Duodenal mucosa (tissue), 2 donors: ENCODE results near the gene CERS1.

ENCODE experiments used
- H3K27ac ChIP-seq: one replicate; pipeline ENCODE4 v1.7.0; 2013; ENCODE audit warnings: low read depth, low read length
- H3K27me3 ChIP-seq, 2 donors: one replicate each; pipeline ENCODE4 v1.7.0; 2013; ENCODE audit warnings: low read length in 2 of 2, control low read depth in 1 of 2; ENCODE audit not compliant: insufficient read depth in 2 of 2, control insufficient read depth in 1 of 2
- H3K36me3 ChIP-seq, 2 donors: one replicate each; pipeline ENCODE4 v1.7.0; 2013; ENCODE audit warnings: low read length in 2 of 2, control low read depth in 1 of 2; ENCODE audit not compliant: insufficient read depth in 2 of 2, control insufficient read depth in 1 of 2
- H3K4me1 ChIP-seq, 2 donors: one replicate each; pipeline ENCODE4 v1.7.0; 2013; ENCODE audit warnings: low read length in 2 of 2, control low read depth in 1 of 2; ENCODE audit not compliant: insufficient read depth in 2 of 2, control insufficient read depth in 1 of 2
- H3K4me3 ChIP-seq, 2 donors: one replicate each; pipeline ENCODE4 v1.7.0; 2013; ENCODE audit warnings: low read length in 2 of 2, low read depth in 1 of 2
- H3K9ac ChIP-seq, 2 donors: one replicate each; pipeline ENCODE4 v1.7.0; 2013; ENCODE audit warnings: low read length in 2 of 2, low read depth in 1 of 2
- H3K9me3 ChIP-seq, 2 donors: one replicate each; pipeline ENCODE4 v1.7.0; 2013; ENCODE audit warnings: low read length in 2 of 2, control low read depth in 1 of 2; ENCODE audit not compliant: control insufficient read depth in 1 of 2

CERS1 gene

DNA sequence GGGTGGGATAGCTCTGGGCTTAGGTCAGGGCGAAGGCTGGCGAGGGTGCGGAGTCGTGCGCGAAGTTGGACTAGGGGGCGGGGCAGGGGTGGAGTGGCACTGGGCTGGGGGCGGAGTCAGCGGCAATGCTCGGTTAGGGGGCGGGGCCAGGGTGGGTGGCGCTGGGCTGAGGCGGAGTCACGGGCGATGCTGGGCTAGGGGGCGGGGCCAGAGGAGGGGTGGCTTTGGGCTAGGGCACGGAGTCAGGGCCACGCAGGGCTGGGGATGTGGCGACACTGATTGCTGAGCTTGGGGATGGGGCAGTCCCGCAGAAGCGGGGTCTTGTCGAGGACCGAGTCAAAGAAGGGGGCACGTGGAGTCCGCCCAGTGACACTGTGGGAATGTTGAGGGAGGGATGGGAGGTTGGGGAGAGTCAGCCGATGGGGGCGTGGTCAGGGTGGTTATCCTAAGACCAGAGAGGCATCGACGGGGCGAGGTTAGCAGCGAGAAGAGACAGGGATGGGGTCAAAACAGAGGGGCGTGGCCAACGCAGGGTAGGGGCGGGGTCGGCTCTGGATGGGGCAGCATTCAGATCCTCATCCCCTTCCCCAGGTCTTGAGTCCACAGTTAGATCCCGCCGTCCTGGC, 36.4 kb upstream of the CERS1 start:
- H3K9me3 ChIP-seq, result no peaks in the 10 kb centered on the region
- H3K9ac ChIP-seq, result no peak overlapping the region
- peaks cover 3 to 16% of the 10 kb centered on the region in 2 donors for H3K36me3 ChIP-seq
- H3K27me3 ChIP-seq, result no peaks in the 10 kb centered on the region
- peak overlapping the region in 1 of 2 donors; percentile 53 for H3K4me3 ChIP-seq
- H3K27ac ChIP-seq, result no peak overlapping the region
- peaks cover 0 to 6% of the 10 kb centered on the region in 2 donors for H3K4me1 ChIP-seq

DNA sequence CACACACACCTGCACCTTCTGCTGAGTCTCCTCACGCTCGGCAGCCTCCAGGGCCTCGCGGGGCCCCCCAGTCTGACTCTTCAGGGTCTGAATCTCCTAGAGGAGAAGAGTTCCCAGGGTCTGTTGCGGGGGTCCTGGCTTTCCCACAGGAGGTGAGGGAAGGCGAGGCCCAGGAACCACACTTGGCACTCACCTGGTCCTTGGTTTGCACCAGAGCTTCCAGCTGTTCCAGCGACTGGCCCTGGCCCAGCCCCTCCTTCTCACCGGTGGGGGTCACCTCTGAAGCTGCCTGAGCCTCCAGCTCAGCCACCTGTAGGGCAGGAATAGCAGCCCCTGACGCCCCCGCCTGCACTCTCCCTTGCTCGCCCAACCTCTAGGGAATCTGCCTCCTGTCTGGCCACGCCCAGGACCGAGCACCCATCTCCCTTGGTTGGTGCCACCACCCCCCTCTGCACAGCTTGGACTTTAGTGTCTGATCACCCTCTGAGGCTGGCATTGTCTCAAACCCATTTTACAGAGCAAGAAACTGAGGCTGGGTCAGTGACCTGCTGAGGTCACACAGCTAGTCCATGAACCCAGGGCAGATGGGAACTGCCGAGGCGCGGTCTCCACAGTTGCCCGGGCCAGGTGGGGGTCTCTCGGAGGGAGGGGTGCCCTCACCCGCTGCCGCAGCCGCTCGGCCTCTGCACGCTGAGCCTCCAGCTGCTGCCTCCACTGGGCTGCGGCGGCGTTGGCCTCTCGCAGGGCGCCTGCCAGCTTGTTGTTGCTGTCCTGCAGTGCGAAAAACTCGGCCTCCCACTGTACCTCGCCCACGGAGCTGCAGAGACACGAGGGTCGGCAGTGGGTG, 35.6 kb upstream of the CERS1 start:
- Histone ChIP-seq H3K27ac (no peak overlapping the region), H3K9ac (no peak overlapping the region), H3K36me3 (peaks cover 3 to 18% of the 10 kb centered on the region in 2 donors), H3K4me3 (no peak overlapping the region), H3K4me1 (peaks cover 0 to 6% of the 10 kb centered on the region in 2 donors), H3K9me3 (no peaks in the 10 kb centered on the region), H3K27me3 (no peaks in the 10 kb centered on the region)

DNA sequence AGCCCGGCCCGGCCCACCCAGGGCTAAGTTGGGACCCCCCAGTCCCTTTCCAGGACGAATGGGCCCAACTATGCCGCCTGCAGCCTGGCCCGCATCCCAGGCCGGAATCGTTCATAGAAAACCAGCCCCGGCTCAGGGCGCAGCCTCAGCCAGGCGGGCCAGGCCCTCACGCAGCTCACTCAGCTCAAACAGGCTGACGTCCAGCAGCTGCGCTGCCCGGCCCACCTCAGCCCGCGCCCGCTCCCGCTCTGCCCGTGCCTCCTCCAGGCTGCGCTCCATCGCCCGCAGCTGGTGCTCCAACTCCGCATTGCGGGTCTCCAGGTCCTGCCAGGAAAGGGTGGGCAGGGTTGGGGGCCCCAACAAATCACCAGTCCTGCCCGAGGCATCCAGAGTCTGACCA, 33.4 kb upstream of the CERS1 start:
- Histone ChIP-seq H3K27ac (no peak overlapping the region), H3K4me3 (no peak overlapping the region), H3K36me3 (peaks cover 16 to 35% of the 10 kb centered on the region in 2 donors), H3K27me3 (no peaks in the 10 kb centered on the region), H3K9me3 (no peaks in the 10 kb centered on the region), H3K4me1 (peaks cover 0 to 6% of the 10 kb centered on the region in 2 donors), H3K9ac (no peak overlapping the region)

DNA sequence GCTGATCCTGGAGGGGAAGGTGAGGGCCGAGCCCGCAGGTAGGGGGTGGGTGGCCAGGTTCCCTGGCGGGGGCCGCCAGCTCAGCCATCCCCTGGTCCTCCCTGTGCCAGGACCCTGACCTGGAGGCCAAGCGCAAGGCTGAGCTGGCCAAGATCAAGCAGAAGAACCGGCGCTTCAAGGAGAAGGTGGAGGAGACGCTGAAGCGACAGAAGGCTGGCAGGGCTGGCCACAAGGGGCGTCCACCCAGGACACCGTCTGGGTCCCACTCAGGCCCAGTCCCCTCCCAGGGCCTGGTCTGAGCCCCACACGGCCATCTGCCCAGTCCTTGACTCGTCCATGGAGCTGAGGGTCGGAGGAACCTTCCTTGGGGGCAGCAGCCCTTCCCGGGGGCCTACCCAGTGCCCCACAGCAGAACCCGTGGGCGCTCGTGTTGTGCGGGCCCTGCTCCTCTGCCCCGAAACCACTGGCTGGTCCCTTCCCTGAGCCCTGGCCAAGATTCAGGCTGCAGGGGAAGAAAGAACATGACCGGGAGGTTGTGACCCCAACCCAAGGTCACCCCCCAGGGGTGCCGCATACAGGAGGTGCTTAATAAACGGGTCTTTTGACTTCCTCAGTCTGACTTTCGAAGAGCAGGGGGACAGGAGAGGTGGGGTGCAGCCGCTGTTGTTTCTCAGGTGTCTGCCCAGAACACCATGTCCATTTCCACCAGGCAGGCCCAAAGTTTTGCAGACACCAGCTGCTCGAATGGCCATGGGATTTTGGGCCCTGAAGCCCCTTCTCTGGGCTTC, 32.3 kb upstream of the CERS1 start:
- Histone ChIP-seq H3K9ac (no peak overlapping the region), H3K4me3 (no peak overlapping the region), H3K4me1 (peaks cover 0 to 6% of the 10 kb centered on the region in 2 donors), H3K9me3 (no peaks in the 10 kb centered on the region), H3K27me3 (no peaks in the 10 kb centered on the region), H3K36me3 (peaks cover 16 to 46% of the 10 kb centered on the region in 2 donors), H3K27ac (no peak overlapping the region)

DNA sequence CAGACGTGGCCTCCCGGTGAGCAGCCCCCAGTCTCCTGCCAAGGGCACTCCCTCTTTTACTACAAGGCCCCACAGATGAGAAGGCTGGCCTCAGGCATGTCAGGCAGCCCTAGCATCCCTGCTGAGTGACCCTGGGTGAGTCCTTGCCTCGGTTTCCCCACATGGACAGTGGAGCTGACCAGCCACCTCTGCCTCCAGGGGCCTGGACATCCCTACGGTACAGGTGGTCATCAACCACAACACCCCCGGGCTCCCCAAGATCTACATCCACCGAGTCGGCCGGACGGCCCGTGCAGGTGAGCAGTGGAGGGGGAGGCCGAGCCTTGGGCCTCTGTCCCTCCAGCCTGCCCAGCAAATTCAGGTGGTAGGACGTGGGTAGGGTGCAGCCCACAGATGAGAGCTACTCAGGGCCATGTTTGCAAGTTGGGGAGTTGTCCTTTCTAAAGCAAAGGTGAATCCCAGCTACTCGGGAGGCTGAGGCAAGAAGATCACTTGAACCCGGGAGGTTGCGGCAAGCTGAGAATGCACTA, 28.8 kb upstream of the CERS1 start:
- H3K36me3 ChIP-seq, result peaks cover 28 to 67% of the 10 kb centered on the region in 2 donors
- H3K9me3 ChIP-seq, result no peaks in the 10 kb centered on the region
- peaks cover 7 to 12% of the 10 kb centered on the region in 2 donors for H3K4me1 ChIP-seq
- H3K27ac ChIP-seq, result no peak overlapping the region
- no peak overlapping the region for H3K4me3 ChIP-seq
- H3K27me3 ChIP-seq, result no peaks in the 10 kb centered on the region
- no peak overlapping the region for H3K9ac ChIP-seq

DNA sequence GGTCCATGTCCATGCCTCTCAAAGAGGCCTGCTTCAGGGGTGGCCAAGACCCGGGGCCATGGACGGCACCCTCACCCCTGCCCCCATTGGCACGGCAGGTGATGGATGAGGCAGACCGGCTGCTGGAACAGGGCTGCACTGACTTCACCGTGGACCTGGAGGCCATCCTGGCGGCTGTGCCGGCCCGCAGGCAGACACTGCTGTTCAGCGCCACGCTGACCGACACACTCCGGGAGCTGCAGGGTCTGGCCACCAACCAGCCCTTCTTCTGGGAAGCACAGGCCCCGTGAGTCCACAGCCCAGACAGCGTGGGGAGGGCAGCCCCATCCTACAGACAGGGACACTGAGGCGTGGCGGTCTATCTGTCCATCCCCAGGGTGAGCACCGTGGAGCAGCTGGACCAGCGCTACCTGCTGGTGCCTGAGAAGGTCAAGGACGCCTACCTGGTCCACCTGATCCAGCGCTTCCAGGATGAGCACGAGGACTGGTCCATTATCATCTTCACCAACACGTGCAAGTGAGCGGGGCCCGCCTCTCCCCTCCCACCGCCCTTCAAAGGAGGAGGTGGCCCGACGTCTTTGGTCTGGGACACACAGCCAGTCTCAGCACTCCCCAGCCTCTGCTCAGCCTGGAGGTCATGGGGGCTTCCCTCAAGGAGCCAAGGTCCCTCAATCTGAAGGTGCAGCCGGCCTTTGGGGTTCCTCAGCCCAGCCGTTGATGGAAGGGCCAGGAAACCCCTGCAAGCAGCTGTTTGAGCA, 26.4 kb upstream of the CERS1 start:
- Histone ChIP-seq H3K27ac (no peak overlapping the region), H3K27me3 (no peaks in the 10 kb centered on the region), H3K9ac (no peak overlapping the region), H3K4me1 (peaks cover 7 to 26% of the 10 kb centered on the region in 2 donors), H3K9me3 (no peaks in the 10 kb centered on the region), H3K4me3 (no peak overlapping the region), H3K36me3 (peaks cover 25 to 51% of the 10 kb centered on the region in 2 donors)

DNA sequence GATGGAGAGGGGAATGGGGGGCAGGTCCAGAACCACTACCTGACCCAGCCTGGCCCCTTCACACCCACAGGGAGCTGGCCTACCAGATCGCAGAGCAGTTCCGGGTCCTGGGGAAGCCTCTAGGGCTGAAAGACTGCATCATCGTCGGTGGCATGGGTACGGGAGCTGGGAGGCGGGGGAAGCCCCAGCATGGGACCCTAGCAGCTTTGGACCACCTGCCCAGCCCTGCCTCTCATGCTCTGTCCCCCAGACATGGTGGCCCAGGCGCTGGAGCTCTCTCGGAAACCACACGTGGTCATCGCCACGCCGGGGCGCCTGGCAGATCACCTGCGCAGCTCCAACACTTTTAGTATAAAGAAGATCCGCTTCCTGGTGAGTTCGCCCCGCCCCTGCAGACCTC, 25.6 kb upstream of the CERS1 start:
- Histone ChIP-seq H3K36me3 (peaks cover 25 to 48% of the 10 kb centered on the region in 2 donors), H3K27ac (no peak overlapping the region), H3K4me3 (no peak overlapping the region), H3K9me3 (no peaks in the 10 kb centered on the region), H3K9ac (no peak overlapping the region), H3K27me3 (no peaks in the 10 kb centered on the region), H3K4me1 (peaks cover 7 to 26% of the 10 kb centered on the region in 2 donors)

DNA sequence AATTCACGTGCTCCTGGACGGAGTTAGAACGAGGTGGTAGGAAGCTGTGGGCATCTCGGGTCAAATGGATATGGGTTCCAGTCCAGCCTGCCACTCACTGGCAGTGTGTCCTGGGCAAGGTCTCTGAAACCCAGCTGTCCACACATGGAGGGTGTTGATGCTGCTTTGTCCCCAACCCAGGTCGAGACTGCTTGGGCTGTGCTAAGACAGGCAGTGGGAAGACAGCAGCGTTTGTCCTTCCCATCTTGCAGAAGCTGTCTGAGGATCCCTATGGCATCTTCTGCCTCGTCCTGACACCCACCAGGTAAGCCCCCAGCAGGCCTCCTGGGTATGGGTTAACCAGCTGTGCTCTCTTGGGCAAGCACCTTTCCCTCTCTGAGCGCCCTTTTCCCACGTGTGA, 24.4 kb upstream of the CERS1 start:
- Histone ChIP-seq H3K4me1 (peaks cover 7 to 26% of the 10 kb centered on the region in 2 donors), H3K9me3 (no peaks in the 10 kb centered on the region), H3K36me3 (peaks cover 18 to 45% of the 10 kb centered on the region in 2 donors), H3K9ac (peak overlapping the region; percentile 79 to 92), H3K27me3 (no peaks in the 10 kb centered on the region), H3K27ac (no peak overlapping the region), H3K4me3 (peak overlapping the region; percentile 96 to 99)

DNA sequence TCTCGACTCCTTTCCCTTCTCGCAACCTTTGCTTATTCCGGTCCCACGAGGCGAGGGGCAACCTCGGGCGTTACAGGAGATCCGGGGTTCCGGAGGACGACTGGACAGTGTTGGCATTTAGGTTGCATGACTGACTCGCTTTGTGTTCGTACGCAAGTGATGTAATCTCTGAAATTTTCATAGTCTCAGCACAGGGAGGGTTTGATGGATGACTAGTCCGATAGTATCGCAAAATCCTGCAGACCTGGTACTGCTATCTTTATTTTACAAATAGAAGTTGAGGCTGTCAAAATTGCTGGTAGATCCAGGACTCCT, 23.9 kb upstream of the CERS1 start:
- Histone ChIP-seq H3K4me3 (peak overlapping the region; percentile 96 to 99), H3K36me3 (peaks cover 17 to 47% of the 10 kb centered on the region in 2 donors), H3K27me3 (no peaks in the 10 kb centered on the region), H3K4me1 (peaks cover 7 to 29% of the 10 kb centered on the region in 2 donors), H3K9me3 (no peaks in the 10 kb centered on the region), H3K9ac (peak overlapping the region; percentile 79 to 92), H3K27ac (no peak overlapping the region)
